ENCODE results near the gene GABBR1.

The GABBR1 gene

GRCh38 chr6:29620630-29621029 lies 12.4 kb downstream of the GABBR1 start:
- no peak for DNase-seq (ENCODE audit: low read depth)

- no peak for DNase-seq (ENCODE audit: low read depth)
Measured at GRCh38 chr6:29619578-29620160, 13.3 kb downstream of the GABBR1 start.

GRCh38 chr6:29617782-29618554 lies 15.0 kb downstream of the GABBR1 start:
- DNase-seq (ENCODE audit: low read depth), result no peak

- no peak for DNase-seq (ENCODE audit: low read depth)
Measured at GRCh38 chr6:29611426-29611825, 21.6 kb downstream of the GABBR1 start.

- DNase-seq (ENCODE audit: low read depth), result no peak
Measured at GRCh38 chr6:29610540-29610939, 22.4 kb downstream of the GABBR1 start.

- DNase-seq (ENCODE audit: low read depth), result no peak
Measured at GRCh38 chr6:29608131-29608530, 24.9 kb downstream of the GABBR1 start.

GRCh38 chr6:29603930-29604329 lies 29.1 kb downstream of the GABBR1 start:
- DNase-seq (ENCODE audit: low read depth), result no peak

GRCh38 chr6:29603456-29603855 lies 29.5 kb downstream of the GABBR1 start:
- DNase-seq (ENCODE audit: low read depth), result no peak

GRCh38 chr6:29602564-29603361 lies 30.2 kb downstream of the GABBR1 start:
- no peak for DNase-seq (ENCODE audit: low read depth)

GRCh38 chr6:29598172-29598747 lies 34.7 kb downstream of the GABBR1 start:
- no peak for DNase-seq (ENCODE audit: low read depth)

- DNase-seq (ENCODE audit: low read depth), result no peak
Measured at GRCh38 chr6:29597184-29597583, 35.8 kb downstream of the GABBR1 start.

- no peak for DNase-seq (ENCODE audit: low read depth)
Measured at GRCh38 chr6:29596381-29596900, 36.5 kb downstream of the GABBR1 start.

GRCh38 chr6:29593199-29593855 lies 39.7 kb downstream of the GABBR1 start:
- DNase-seq (ENCODE audit: low read depth), result no peak

GRCh38 chr6:29591677-29592076 lies 41.3 kb downstream of the GABBR1 start:
- DNase-seq (ENCODE audit: low read depth), result no peak

- no peak for DNase-seq (ENCODE audit: low read depth)
Measured at GRCh38 chr6:29590218-29590808, 42.7 kb downstream of the GABBR1 start.

- peak; percentile 9 for DNase-seq (ENCODE audit: low read depth)
Measured at GRCh38 chr6:29589423-29590048, 43.4 kb downstream of the GABBR1 start.

GRCh38 chr6:29584821-29585220 lies 48.2 kb downstream of the GABBR1 start, which contains the start of gene OR2H2:
TSS of gene OR2H2 (plus strand) at chr6:29585121. CDS start at chr6:29587945, 2,824 bp downstream.
- DNase-seq (ENCODE audit: low read depth), result no peak

- DNase-seq (ENCODE audit: low read depth), result no peak
Measured at GRCh38 chr6:29577544-29577943, 55.4 kb downstream of the GABBR1 start.

- no peak for DNase-seq (ENCODE audit: low read depth)
Measured at GRCh38 chr6:29576056-29576455, 56.9 kb downstream of the GABBR1 start.

GRCh38 chr6:29567991-29568390 lies 65.0 kb downstream of the GABBR1 start:
- DNase-seq (ENCODE audit: low read depth), result no peak

- DNase-seq (ENCODE audit: low read depth), result no peak
Measured at GRCh38 chr6:29567541-29567940, 65.4 kb downstream of the GABBR1 start.

Data from activated T-cell treated with anti-CD3 and anti-CD28 coated beads for 48 hours (primary cell).